Vagina (tissue), 2 donors: ENCODE measurements around the gene CAMSAP2.

Source experiments
- CTCF ChIP-seq, 3 experiments: fragments of 450-650 bp in 2 of 3; fragments of 200-600 bp in 1 of 3; sonication (generic) in 1 of 3; IDR thresholded peaks; one replicate each; pipeline ENCODE4 v1.5.1; 2017 to 2019; ENCODE audit warnings: antibody characterized with exemption in 3 of 3, mild to moderate bottlenecking in 2 of 3, moderate library complexity in 2 of 3
- POLR2A ChIP-seq, 2 donors: fragments of 450-650 bp; IDR thresholded peaks; one replicate each; pipeline ENCODE4 v1.6.1; 2017; ENCODE audit warnings: antibody characterized with exemption in 2 of 2, mild to moderate bottlenecking in 2 of 2, moderate library complexity in 2 of 2
- POLR2AphosphoS5 ChIP-seq, 2 donors: sonication (generic); formaldehyde crosslinking; IDR thresholded peaks; one replicate each; pipeline ENCODE4 v1.9.0; 2017; ENCODE audit warnings: antibody characterized with exemption in 2 of 2, mild to moderate bottlenecking in 2 of 2, low read depth in 1 of 2; ENCODE audit not compliant: insufficient read depth in 1 of 2

GRCh38 chr1:200906491-200906890, 167.8 kb downstream of the CAMSAP2 start:
- no peak for TF ChIP-seq CTCF (IDR thresholded peaks at IDR 0.05)
- TF ChIP-seq POLR2AphosphoS5 (IDR thresholded peaks at IDR 0.05; ENCODE audit: insufficient read depth in 1 of 2, low read depth in 1 of 2): no peak
- TF ChIP-seq POLR2A (IDR thresholded peaks at IDR 0.05): no peak
